Measurements from ENCODE around the gene SMIM36. TPM values are rescaled to one million over a fixed set of nuclear protein-coding genes. Genes with fewer than 3 reads are reported as not detected.

The SMIM36 gene
- total RNA-seq, 2 experiments from 2014 or later = not detected

DNA sequence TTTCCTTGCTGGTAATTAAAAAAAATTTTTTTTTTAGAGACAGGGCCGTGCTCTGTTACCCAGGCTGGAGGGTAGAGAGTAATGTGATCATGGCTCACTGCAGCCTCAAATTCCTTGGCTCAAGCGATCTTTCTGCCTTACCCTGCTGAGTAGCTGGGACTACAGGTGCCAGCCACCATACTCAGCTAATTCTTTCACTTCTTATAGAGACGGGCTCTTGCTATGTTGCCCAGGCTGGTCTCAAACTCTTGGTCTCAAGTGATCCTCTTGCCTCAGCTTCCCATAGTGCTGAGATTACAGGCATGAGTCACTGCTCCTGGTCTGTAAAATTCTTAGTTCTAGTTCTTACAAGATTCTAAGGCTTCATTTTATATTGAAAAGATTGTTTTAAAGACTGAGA lies 11.1 kb downstream of the SMIM36 start:
- Mint-ChIP-seq H3K4me1 (ENCODE audit: low read depth) (no peaks in the 10 kb centered on the region), H3K27ac (no peak overlapping the region), H3K9me3 (no peaks in the 10 kb centered on the region), H3K36me3 (no peaks in the 10 kb centered on the region), H3K27me3 (no peaks in the 10 kb centered on the region), H3K4me3 (no peak overlapping the region)
- peak; percentile 12 for DNase-seq
- POLR2A ChIA-PET = no interaction called here
- intact Hi-C loops (cut with micrococcal nuclease) = no loop called here
- CTCF ChIA-PET = interaction anchor here (1.0 to 1.6 kb wide), 4 partner anchors 12 to 145 kb away, joined by 3 to 5 read pairs (median 4); no protein-coding TSS in a partner anchor

GRCh38 chr17:55496094-55496881 lies 15.0 kb downstream of the SMIM36 start:
- DNase-seq = no peak
- no peaks in the 10 kb centered on the region for H3K36me3 Mint-ChIP-seq
- ChIA-PET POLR2A (no interaction called here), CTCF (interaction anchor here (0.6 to 1.1 kb wide), 2 partner anchors 18 to 129 kb away, joined by 3 read pairs; no protein-coding TSS in a partner anchor)
- H3K9me3 Mint-ChIP-seq = no peaks in the 10 kb centered on the region
- H3K4me3 Mint-ChIP-seq = no peak overlapping the region
- no peaks in the 10 kb centered on the region for H3K4me1 Mint-ChIP-seq (ENCODE audit: low read depth)
- H3K27me3 Mint-ChIP-seq = peaks cover 4% of the 10 kb centered on the region
- no peak overlapping the region for H3K27ac Mint-ChIP-seq
- intact Hi-C loops (cut with micrococcal nuclease) = no loop called here

DNA sequence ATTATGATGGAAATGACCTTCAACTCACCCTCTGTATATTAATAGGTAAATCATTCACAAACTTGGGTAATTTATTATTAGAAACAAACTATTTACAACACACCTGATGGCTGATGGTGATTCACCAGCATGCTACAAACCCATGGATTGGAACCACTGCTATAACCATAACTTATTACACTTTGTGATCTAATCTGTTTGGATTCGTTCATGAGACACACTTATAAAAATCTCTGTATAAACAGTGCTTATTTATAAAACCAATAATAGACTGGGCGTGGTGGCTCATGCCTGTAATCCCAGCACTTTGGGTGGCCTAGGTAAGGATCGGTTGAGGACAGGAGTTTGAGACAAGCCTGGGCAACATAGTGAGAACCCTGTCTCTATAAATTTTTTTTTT lies 16.0 kb downstream of the SMIM36 start:
- no peak overlapping the region for H3K4me3 Mint-ChIP-seq
- H3K4me1 Mint-ChIP-seq (ENCODE audit: low read depth) = no peaks in the 10 kb centered on the region
- H3K27ac Mint-ChIP-seq = no peak overlapping the region
- intact Hi-C loops (cut with micrococcal nuclease) = no loop called here
- no peaks in the 10 kb centered on the region for H3K36me3 Mint-ChIP-seq
- ChIA-PET POLR2A (no interaction called here), CTCF (no interaction called here)
- no peak for DNase-seq
- H3K27me3 Mint-ChIP-seq = peaks cover 5% of the 10 kb centered on the region
- H3K9me3 Mint-ChIP-seq = no peaks in the 10 kb centered on the region

GRCh38 chr17:55492781-55493341 lies 18.4 kb downstream of the SMIM36 start:
- intact Hi-C loops (cut with micrococcal nuclease) = no loop called here

GRCh38 chr17:55490376-55490775 lies 20.9 kb downstream of the SMIM36 start:
- Mint-ChIP-seq H3K27ac (no peak overlapping the region), H3K4me1 (ENCODE audit: low read depth) (no peaks in the 10 kb centered on the region), H3K4me3 (no peak overlapping the region), H3K27me3 (peaks cover 8% of the 10 kb centered on the region), H3K9me3 (no peaks in the 10 kb centered on the region), H3K36me3 (no peaks in the 10 kb centered on the region)
- ChIA-PET CTCF (interaction anchor here (0.6 kb wide), 1 partner anchor 112 kb away, joined by 3 read pairs; no protein-coding TSS in a partner anchor), POLR2A (no interaction called here)
- DNase-seq = no peak
- intact Hi-C loops (cut with micrococcal nuclease) = no loop called here

More at GRCh38 chr17:55492781-55493341, 18.4 kb downstream of the SMIM36 start:
- Mint-ChIP-seq H3K27ac (no peak overlapping the region), H3K36me3 (no peaks in the 10 kb centered on the region), H3K4me1 (ENCODE audit: low read depth) (no peaks in the 10 kb centered on the region), H3K27me3 (peaks cover 8% of the 10 kb centered on the region), H3K9me3 (no peaks in the 10 kb centered on the region), H3K4me3 (no peak overlapping the region)
- DNase-seq = no peak
- CTCF ChIA-PET = no interaction called here
- POLR2A ChIA-PET = no interaction called here

DNA sequence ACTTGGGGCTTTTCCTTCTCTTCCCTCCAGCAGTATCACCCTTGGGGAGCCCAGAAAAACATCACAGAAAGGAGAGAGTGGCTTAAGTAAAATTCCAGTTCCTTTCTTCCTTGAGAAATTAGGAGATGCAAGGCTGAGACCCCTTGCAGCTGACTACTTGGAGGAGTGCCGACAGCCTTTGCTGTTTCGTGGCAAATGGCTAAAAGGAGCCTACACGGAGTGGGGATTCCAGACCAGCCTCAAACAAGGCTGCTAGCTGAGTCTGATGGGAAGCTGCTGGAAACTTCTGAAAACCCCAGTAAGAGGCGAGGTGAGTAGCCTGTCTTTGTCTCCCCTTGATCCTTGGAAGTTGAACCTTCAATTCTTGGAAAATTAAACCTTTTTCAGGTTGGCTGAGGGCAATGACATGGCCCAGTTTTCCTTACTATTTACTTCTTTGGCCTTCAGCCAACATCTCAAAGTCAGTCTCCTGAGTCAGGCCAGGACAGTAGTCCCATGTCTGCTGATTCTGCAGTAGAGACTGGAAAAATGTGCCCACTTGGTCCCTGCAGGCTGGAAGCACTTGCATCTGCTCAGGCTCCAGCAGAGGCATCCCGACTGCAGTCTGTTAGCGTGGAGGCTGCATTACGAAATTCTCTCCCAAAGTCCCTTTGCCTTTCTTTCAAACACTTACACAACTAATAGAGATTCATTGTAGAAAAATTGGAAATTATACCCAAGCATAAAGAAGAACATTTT lies 23.4 kb downstream of the SMIM36 start:
- Mint-ChIP-seq H3K36me3 (no peaks in the 10 kb centered on the region), H3K4me3 (no peak overlapping the region), H3K4me1 (ENCODE audit: low read depth) (no peaks in the 10 kb centered on the region), H3K27me3 (peaks cover 8% of the 10 kb centered on the region), H3K9me3 (no peaks in the 10 kb centered on the region), H3K27ac (no peak overlapping the region)
- ChIA-PET POLR2A (no interaction called here), CTCF (no interaction called here)
- intact Hi-C loops (cut with micrococcal nuclease) = no loop called here
- no peak for DNase-seq

DNA sequence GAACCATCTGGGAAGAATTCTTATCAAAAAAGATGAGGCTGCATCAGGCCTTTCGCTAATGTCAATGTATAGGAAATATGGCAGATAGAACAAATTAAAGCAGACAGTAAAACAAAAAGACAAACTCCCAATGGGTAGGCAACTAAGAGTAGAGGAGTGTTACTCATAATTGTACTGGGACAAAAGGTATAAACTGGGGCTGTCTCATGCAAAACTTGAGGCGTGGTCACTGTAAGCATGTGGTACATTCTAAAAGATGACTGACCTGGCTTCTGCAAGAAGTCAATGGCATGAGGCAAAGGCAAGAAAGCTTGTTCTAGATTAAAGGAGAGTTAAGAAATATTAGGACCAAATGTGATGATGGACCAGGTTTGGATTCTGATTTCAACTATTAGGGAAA lies 26.7 kb downstream of the SMIM36 start:
- DNase-seq = no peak
- H3K4me1 Mint-ChIP-seq (ENCODE audit: low read depth) = no peaks in the 10 kb centered on the region
- no peak overlapping the region for H3K4me3 Mint-ChIP-seq
- CTCF ChIA-PET = interaction anchor here (1.4 kb wide), 1 partner anchor 30 kb away, joined by 4 read pairs; no protein-coding TSS in a partner anchor
- H3K36me3 Mint-ChIP-seq = no peaks in the 10 kb centered on the region
- intact Hi-C loops (cut with micrococcal nuclease) = no loop called here
- H3K27me3 Mint-ChIP-seq = peaks cover 10% of the 10 kb centered on the region
- POLR2A ChIA-PET = no interaction called here
- H3K9me3 Mint-ChIP-seq = no peaks in the 10 kb centered on the region
- no peak overlapping the region for H3K27ac Mint-ChIP-seq

DNA sequence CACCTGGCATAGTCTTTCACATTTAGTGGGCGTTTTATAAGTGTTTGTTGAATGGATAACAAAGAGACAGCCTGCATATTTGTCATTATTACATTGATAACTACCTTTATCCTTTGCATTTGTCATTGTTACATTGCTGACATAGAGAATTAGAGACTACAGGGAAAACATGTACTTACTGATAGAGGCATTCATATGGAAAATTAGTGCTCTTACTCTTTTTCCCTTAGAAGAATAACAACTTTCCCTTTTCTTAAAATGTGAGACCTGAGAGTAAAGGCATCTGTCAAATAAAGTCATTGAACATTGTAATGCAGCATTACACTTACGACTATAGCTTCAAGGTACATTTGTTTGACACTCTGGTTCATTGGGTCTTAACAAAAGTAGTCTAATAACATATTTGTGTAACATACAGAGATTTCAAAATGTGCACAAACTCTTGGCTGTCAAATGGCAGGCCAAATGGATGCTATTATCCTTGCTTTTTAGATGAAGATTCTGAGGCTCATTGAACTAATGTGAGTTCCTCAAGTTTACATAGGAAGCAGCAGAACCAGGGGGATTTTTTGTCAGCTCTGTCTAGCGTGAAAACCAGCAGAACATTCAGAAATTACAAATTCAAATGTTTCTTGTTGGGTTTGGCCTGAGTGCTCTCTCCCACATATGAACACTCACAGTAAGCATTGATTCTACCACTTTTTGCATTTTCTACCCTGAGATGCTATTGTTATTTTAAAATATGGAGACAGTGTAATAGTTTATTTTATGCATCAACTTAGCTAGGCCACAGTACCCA lies 28.5 kb downstream of the SMIM36 start:
- no peaks in the 10 kb centered on the region for H3K4me1 Mint-ChIP-seq (ENCODE audit: low read depth)
- H3K9me3 Mint-ChIP-seq = no peaks in the 10 kb centered on the region
- CTCF ChIA-PET = interaction anchor here (1.5 kb wide), 1 partner anchor 30 kb away, joined by 3 read pairs; no protein-coding TSS in a partner anchor
- H3K27me3 Mint-ChIP-seq = peaks cover 10% of the 10 kb centered on the region
- no peaks in the 10 kb centered on the region for H3K36me3 Mint-ChIP-seq
- POLR2A ChIA-PET = no interaction called here
- DNase-seq = no peak
- H3K4me3 Mint-ChIP-seq = no peak overlapping the region
- H3K27ac Mint-ChIP-seq = no peak overlapping the region
- intact Hi-C loops (cut with micrococcal nuclease) = no loop called here

DNA sequence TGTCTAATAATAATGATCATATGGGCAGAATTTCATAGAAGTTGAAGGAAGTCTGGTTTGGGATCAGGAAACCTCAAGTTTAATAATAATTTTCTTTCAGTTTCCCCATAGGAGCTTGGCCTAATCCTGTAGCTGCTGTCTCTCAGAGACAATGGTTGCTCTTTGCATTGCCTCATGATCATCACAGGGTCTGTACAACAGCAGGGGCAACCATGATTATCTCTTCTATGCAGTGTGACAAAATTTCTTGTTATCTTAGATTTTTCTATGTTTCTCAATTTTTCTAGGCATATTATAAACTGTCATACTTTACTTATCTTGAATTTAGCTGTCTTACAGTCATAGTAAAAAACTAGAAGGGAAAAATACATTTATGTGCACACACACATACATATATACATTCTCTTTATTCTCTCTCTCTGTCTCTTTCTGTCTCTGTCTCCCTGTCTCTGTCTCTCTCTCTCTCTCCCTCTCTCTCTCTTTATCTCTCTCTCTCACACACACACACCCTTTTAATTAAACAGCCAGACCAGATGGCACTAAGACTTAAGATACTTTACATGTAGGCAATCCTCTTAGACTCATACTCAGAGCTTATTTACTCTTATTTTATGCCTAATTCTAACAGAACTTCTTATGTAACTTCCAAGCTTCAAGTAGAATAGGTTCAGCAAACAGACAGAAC lies 30.5 kb downstream of the SMIM36 start:
- Mint-ChIP-seq H3K27me3 (peaks cover 10% of the 10 kb centered on the region), H3K9me3 (no peaks in the 10 kb centered on the region), H3K36me3 (no peaks in the 10 kb centered on the region), H3K4me1 (ENCODE audit: low read depth) (no peaks in the 10 kb centered on the region), H3K4me3 (no peak overlapping the region), H3K27ac (no peak overlapping the region)
- ChIA-PET POLR2A (no interaction called here), CTCF (interaction anchor here (1.0 kb wide), 1 partner anchor 33 kb away, joined by 4 read pairs; no protein-coding TSS in a partner anchor)
- intact Hi-C loops (cut with micrococcal nuclease) = no loop called here
- no peak for DNase-seq

DNA sequence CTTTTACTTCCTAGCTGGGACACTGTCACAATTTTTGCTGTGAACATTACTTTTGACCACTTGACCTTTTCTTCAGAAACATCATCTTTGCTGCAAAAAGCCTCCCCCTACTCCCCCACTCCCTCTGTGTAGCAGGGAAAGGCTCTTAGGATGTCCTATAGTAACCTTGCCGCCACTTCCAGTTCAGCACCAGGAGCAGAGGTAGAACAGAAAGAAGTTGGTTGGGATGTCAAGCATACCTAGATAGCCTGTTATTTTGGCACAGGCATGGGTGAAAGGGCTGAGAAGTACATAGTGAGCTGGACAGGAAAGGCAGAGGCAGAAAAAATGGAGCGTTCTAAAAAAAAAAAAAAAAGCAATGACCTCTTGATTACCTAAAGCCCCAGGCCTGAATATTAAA lies 31.3 kb downstream of the SMIM36 start:
- H3K36me3 Mint-ChIP-seq = no peaks in the 10 kb centered on the region
- no peaks in the 10 kb centered on the region for H3K9me3 Mint-ChIP-seq
- intact Hi-C loops (cut with micrococcal nuclease) = no loop called here
- no peak overlapping the region for H3K27ac Mint-ChIP-seq
- no peak overlapping the region for H3K4me3 Mint-ChIP-seq
- H3K4me1 Mint-ChIP-seq (ENCODE audit: low read depth) = no peaks in the 10 kb centered on the region
- no peak for DNase-seq
- H3K27me3 Mint-ChIP-seq = peaks cover 10% of the 10 kb centered on the region
- POLR2A ChIA-PET = no interaction called here
- CTCF ChIA-PET = no interaction called here

- no peak overlapping the region for H3K4me3 Mint-ChIP-seq
- H3K27ac Mint-ChIP-seq = no peak overlapping the region
- POLR2A ChIA-PET = no interaction called here
- peaks cover 10% of the 10 kb centered on the region for H3K27me3 Mint-ChIP-seq
- H3K9me3 Mint-ChIP-seq = no peaks in the 10 kb centered on the region
- CTCF ChIA-PET = interaction anchor here (0.7 kb wide), 1 partner anchor 303 kb away, joined by 4 read pairs; no protein-coding TSS in a partner anchor
- H3K4me1 Mint-ChIP-seq (ENCODE audit: low read depth) = no peaks in the 10 kb centered on the region
- DNase-seq = no peak
- intact Hi-C loops (cut with micrococcal nuclease) = no loop called here
- H3K36me3 Mint-ChIP-seq = no peaks in the 10 kb centered on the region
These were observed 32.3 kb downstream of the SMIM36 start for GRCh38 chr17:55478971-55479370.
